ENCODE results near the gene NTN1.
"Not testable (repeated sequence)": the region's sequence is repeated elsewhere in the genome, so short reads cannot be mapped to it uniquely, and the experiment has no call there.

Gene NTN1

DNA sequence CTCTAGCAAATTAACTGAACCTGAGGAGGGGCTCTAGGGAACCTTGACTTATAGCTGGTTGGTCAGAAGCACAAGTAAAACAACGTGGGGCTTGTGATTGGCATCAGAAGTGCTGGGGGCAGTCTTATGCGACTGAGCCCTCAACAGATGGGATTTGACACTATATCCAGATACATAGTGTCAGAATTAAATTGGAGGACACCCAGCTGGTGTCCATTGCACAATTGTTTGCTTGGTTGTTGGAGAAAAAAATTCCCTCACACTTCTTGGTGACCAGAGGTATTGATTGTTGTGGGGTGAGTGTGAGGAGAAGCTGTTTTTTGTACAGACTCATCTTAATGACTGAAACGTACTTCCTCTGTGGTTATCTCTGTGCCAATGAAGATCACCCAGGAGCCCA lies 59.7 kb downstream of the NTN1 start:
- no peak for DNase-seq (ENCODE audit: low spot score)

- no peak for DNase-seq (ENCODE audit: low spot score)
Measured at GRCh38 chr17:9086577-9086976, 65.3 kb downstream of the NTN1 start.

DNA sequence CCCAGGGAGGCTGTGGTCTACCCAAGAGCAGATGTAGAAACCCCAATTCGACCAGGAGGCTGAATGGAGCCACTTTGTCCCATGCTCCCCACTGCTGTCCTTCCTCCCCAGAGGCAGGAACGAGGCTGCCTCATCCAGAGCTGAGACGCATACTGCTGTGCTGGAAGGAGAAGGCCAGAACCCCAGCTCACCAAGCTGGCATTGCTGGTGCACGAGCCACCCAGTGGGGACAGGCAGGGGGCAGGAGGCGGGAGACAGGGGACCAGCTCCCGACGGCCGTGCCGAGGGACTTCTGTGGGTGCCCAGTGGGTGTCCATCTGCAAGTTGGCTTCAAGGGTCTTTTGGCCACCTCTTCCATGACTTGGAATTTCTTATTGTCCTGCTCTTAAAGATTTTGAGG lies 66.6 kb downstream of the NTN1 start:
- DNase-seq (ENCODE audit: low spot score): no peak

DNA sequence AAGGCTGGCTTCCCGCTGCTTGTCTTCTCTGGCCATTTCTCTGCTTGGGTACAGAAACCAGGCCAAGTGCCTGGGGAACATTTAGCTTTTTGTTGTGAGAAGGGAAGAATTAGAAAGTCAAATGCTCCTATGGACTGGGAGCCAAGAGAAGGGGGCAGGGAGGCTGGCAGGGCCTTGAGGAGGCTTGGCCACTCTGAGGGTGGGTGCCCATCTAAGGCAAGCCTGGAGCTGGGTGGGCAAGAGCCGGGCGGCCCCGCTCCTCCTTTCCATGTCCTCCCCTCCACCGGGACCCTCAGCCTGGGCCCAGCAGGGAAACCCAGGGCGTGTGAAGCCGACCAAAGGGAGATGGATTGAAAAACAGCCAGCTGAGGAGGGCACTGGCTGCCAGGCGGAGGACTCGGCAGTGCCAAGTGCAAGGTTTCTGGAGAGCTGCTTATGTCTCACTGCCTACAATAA lies 69.4 kb downstream of the NTN1 start:
- DNase-seq (ENCODE audit: low spot score): no peak

GRCh38 chr17:9094193-9094592 lies 72.9 kb downstream of the NTN1 start:
- DNase-seq (ENCODE audit: low spot score): no peak

- DNase-seq (ENCODE audit: low spot score): no peak
Measured at GRCh38 chr17:9095390-9095789, 74.1 kb downstream of the NTN1 start.

- DNase-seq (ENCODE audit: low spot score): no peak
Measured at GRCh38 chr17:9098242-9098825, 77.0 kb downstream of the NTN1 start.

- no peak for DNase-seq (ENCODE audit: low spot score)
Measured at GRCh38 chr17:9101356-9101755, 80.0 kb downstream of the NTN1 start.

DNA sequence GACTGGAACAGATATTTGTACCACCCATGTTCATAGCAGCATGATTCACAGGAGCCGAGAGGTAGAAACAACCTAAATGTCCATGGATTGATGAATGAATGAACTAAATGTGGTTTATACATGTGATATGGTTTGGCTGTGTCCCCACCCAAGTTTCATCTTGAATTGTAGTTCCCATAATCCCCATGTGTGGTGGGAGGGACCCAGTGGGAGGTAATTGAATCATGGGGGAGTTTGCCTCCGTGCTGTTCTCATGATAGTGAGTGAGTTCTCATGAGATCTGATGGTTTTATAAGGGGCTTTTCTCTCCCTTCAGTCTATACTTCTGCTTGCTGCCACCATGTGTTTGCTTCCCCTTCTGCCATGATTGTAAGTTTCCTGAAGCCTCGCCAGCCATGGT lies 81.9 kb downstream of the NTN1 start:
- DNase-seq (ENCODE audit: low spot score): not testable (repeated sequence)

GRCh38 chr17:9104370-9105041 lies 83.2 kb downstream of the NTN1 start:
- no peak for DNase-seq (ENCODE audit: low spot score)

- DNase-seq (ENCODE audit: low spot score): no peak
Measured at GRCh38 chr17:9105068-9105868, 84.0 kb downstream of the NTN1 start.

DNA sequence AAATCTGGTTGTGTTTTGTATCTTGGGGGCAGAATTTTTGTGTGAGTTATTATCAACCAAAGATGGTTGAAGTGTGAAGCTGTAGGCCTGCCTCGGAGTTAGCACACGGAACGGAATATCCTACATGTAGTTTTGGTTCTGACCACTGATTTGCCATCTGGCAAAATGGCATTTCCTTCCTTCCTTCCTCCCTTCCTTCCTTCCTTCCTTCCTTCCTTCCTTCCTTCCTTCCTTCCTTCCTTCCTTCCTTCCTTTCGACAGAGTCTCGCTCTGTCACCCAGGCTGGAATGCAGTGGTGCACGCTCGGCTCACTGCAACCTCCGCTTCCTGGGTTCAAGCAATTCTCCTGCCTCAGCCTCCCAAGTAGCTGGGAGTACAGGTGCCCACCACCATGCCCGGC lies 85.0 kb downstream of the NTN1 start:
- DNase-seq (ENCODE audit: low spot score): not testable (repeated sequence)

GRCh38 chr17:9107527-9107926 lies 86.2 kb downstream of the NTN1 start:
- DNase-seq (ENCODE audit: low spot score): no peak

GRCh38 chr17:9108146-9108545 lies 86.8 kb downstream of the NTN1 start:
- DNase-seq (ENCODE audit: low spot score): no peak

GRCh38 chr17:9109933-9110332 lies 88.6 kb downstream of the NTN1 start:
- DNase-seq (ENCODE audit: low spot score): no peak

DNA sequence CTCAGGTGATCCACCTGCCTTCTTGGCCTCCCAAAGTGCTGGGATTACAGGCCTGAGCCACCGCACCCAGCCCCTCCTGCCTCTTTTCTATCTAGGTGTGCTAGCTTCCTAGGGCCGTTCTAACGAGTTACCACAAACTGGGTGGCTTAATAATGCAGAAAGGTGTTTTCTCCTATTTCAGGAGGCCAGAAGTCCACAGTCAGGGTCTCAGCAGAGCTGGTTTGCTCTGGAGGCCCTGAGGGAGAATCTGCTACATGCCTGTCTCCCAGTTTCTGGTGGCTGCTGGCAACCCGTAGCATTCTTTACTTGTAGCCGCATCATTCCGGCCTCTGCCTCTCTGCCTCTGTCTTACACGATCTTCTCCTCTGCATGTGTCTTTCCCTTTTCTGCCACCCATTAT lies 89.2 kb downstream of the NTN1 start:
- no peak for DNase-seq (ENCODE audit: low spot score)

DNA sequence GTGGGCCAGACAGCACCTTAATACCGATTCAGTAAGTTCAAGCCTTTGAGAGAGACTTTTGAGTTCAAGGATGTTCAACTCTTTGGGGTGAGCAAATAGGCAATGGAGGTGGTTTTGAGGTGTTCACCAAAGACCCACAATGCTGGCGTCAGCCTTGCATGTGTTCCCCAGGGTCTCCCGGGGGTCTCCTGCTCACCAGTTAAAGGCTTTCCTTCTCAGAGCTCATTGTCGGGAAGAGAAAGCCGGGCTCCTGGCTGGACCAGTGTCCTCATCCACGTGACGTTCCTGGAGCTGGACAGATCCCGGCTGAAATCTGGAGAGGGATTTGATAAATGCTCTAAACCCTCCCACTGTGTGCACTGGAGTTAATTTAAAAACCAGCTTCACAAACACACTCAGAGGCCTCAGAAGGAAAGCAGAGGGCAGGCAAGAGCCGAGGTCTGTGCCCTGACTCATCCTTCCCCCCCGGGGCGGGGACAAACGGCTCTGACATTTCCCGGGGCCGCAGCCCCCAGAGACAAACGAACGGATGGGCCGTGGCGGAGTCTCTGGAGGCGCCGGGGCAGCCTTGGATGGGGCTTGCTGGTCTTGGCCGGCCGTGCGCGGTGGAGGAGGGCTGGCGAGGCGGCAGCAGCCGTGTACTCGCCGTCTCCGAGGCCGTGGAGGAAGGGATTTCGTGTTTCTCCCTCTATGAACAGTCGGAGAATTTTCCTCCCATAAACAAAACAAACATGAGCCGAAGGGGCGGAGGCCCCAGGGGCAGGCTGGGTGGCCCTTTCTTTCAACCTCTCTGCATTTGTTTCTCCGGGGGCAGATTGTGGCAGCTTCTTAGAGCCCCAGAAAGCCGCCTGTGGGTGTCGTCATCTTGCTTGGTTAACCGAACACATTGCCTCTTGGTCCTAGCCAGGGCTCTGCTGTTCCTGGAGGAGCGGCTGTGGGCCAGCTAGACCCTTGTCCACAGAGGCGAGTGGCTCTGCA lies 94.2 kb downstream of the NTN1 start:
- no peak for DNase-seq (ENCODE audit: low spot score)

DNA sequence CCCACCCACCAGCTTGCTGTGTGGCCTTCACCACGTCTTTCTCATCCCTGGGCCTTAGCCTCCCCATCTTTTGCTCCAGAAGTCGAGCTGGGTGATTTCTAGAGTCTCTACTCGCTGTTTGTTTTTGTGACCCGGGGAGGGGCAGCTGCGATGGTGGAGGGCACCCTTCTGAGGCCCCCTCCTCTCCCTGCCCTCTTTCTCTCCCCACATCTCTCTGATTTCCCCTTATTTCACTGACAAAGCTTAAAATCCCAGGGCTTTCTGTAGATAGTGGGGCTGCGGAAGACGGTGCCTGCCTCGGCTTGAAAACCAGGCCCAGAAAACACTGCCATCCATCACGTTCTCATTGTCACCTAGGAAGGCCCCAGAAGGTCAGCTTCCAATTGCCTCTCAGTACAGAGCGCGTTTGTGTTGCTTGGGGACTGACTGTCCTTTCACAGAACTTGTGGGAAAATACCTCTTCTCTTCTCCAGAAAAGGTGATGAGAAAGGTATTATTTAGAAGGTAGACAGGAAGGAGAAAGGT lies 95.1 kb downstream of the NTN1 start:
- no peak for DNase-seq (ENCODE audit: low spot score)

DNA sequence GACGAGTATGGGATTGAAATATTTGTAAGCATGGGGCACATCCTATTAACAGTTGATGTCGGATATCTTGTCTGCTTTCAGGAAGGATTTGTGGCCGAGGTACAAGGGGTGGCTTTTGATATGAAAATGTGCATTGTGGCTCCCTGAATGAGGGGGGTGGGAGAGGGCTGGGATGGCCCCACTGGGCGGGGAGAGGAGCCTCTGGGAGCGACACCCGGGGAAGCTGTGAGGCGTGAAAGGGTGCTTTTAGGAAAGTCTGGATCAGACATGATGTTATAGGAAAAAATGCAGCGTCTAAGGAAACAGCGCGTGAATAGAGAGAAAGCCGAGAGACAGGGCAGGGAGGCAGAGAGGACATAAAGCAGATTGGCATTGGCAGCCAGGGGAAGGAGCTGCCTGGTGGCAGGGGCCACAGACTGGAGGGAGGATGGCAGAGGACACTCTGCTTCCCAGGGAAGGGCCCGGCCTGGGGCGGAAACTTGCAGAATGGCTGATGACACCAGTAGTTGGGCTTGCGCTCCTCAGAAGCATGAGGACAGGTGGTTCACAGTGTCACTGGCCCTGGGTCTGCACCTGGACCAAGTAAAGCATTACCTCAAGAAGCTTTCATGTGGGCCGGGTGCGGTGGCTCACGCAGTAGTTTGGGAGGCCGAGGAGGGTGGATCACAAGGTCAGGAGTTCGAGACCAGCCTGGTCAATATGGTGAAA lies 95.7 kb downstream of the NTN1 start:
- no peak for DNase-seq (ENCODE audit: low spot score)

- no peak for DNase-seq (ENCODE audit: low spot score)
Measured at GRCh38 chr17:9120471-9120870, 99.2 kb downstream of the NTN1 start.
